ENCODE data around the gene PRKRA.

DNA sequence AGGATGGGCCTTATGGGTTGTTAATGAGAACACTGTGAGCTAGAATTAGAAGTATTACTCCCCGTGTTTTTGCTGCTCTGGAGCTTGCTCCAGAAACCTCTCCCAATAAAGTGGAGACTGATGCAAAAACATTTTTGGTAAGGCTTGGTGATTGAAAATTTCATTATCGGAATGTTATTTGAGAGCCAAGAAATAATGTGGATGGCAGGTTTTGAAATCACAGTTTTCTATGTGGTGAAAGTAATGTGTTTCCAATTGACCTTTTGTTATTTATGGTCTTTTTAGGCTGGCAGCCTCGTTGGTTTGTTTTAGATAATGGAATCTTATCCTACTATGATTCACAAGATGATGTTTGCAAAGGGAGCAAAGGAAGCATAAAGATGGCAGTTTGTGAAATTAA is 34.4 kb upstream of the PRKRA start:
- TF ChIP-seq, protein P1, sequence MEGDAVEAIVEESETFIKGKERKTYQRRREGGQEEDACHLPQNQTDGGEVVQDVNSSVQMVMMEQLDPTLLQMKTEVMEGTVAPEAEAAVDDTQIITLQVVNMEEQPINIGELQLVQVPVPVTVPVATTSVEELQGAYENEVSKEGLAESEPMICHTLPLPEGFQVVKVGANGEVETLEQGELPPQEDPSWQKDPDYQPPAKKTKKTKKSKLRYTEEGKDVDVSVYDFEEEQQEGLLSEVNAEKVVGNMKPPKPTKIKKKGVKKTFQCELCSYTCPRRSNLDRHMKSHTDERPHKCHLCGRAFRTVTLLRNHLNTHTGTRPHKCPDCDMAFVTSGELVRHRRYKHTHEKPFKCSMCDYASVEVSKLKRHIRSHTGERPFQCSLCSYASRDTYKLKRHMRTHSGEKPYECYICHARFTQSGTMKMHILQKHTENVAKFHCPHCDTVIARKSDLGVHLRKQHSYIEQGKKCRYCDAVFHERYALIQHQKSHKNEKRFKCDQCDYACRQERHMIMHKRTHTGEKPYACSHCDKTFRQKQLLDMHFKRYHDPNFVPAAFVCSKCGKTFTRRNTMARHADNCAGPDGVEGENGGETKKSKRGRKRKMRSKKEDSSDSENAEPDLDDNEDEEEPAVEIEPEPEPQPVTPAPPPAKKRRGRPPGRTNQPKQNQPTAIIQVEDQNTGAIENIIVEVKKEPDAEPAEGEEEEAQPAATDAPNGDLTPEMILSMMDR (IDR thresholded peaks at IDR 0.05), result no peak
- TF ChIP-seq POLR2A (IDR thresholded peaks at IDR 0.05), result no peak
- no peak for TF ChIP-seq POLR2AphosphoS5 (IDR thresholded peaks at IDR 0.05)
